SK-N-SH (cell line): ENCODE data around the gene LZTFL1. TPM values are rescaled to one million over a fixed set of nuclear protein-coding genes. Genes with fewer than 3 reads are reported as not detected.

ENCODE experiments used
- CTCF ChIA-PET: fragments of 300-600, 350-600 bp; formaldehyde crosslinking; extraction: SDS; loops from one replicate; lab custom pipeline; 2021; lab: Yijun Ruan, JAX
- POLR2A ChIA-PET: fragments of 350-600 bp; sonication (Branson Sonifier 250); formaldehyde crosslinking; extraction: SDS; loops from one replicate; lab custom pipeline; 2020; ENCODE audit warnings: antibody characterized with exemption, inconsistent platforms; lab: Yijun Ruan, JAX
- DNase-seq: peaks from one replicate; pipeline ENCODE4 v3.0.0; 2012
- H2AFZ ChIP-seq: fragments of 200-600 bp; sonication (generic); 2 replicates; pipeline ENCODE4 v1.8.1; 2016; ENCODE audit warnings: antibody characterized with exemption, mild to moderate bottlenecking, low read depth
- H3F3A ChIP-seq: fragments of 200-600 bp; sonication (generic); replicated peaks from 2 replicates; pipeline ENCODE3; 2016; ENCODE audit warnings: antibody characterized with exemption, mild to moderate bottlenecking; ENCODE audit not compliant: insufficient read depth
- H3K27ac ChIP-seq, 2 experiments: fragments of 200-500 bp in 1 of 2; fragments of 200-600 bp in 1 of 2; sonication (Bioruptor generic) in 1 of 2; sonication (generic), shearing (Covaris generic) in 1 of 2; 2 replicates each; pipeline versions ENCODE4 v1.5.1 to v1.6.1; 2014 to 2016; ENCODE audit warnings: low read depth in 2 of 2, inconsistent platforms in 1 of 2, low read length in 1 of 2, mild to moderate bottlenecking in 1 of 2, mixed read lengths in 1 of 2
- H3K27me3 ChIP-seq: fragments of 200-600 bp; sonication (generic), shearing (Covaris generic); 2 replicates; pipeline ENCODE4 v1.6.1; 2016; ENCODE audit warnings: mixed run types; ENCODE audit not compliant: insufficient read depth
- H3K36me3 ChIP-seq, 2 experiments: fragments of 200-500 bp in 1 of 2; fragments of 200-600 bp in 1 of 2; sonication (Bioruptor generic) in 1 of 2; sonication (generic) in 1 of 2; replicated peaks in 1 of 2; 2 replicates each; pipeline versions ENCODE3 to v1.5.1; 2014 to 2016; ENCODE audit warnings: low read length in 1 of 2, mild to moderate bottlenecking in 1 of 2; ENCODE audit not compliant: insufficient read depth in 2 of 2, control insufficient read depth in 1 of 2
- H3K4me1 ChIP-seq, 2 experiments: fragments of 200-500 bp in 1 of 2; fragments of 200-600 bp in 1 of 2; sonication (Bioruptor generic) in 1 of 2; sonication (generic), shearing (Covaris generic) in 1 of 2; 2 replicates each; pipeline versions ENCODE4 v1.5.1 to v1.6.1; 2014 to 2016; ENCODE audit warnings: low read depth in 1 of 2, low read length in 1 of 2, mixed run types in 1 of 2; ENCODE audit not compliant: insufficient read depth in 2 of 2, control insufficient read depth in 1 of 2
- H3K4me2 ChIP-seq: fragments of 200-600 bp; sonication (generic), shearing (Covaris generic); 2 replicates; pipeline ENCODE4 v1.6.1; 2017; ENCODE audit warnings: mixed run types
- H3K4me3 ChIP-seq, 2 experiments: fragments of 200-500 bp in 1 of 2; fragments of 200-600 bp in 1 of 2; sonication (Bioruptor generic) in 1 of 2; sonication (generic), shearing (Covaris generic) in 1 of 2; 2 replicates each; pipeline versions ENCODE4 v1.5.1 to v1.8.1; 2014 to 2016; ENCODE audit warnings: low read depth in 2 of 2, inconsistent platforms in 1 of 2, low read length in 1 of 2, mild to moderate bottlenecking in 1 of 2, mixed read lengths in 1 of 2, moderate library complexity in 1 of 2
- H3K79me2 ChIP-seq: fragments of 200-600 bp; sonication (generic); 2 replicates; pipeline ENCODE4 v1.8.1; 2017; ENCODE audit warnings: mild to moderate bottlenecking; ENCODE audit not compliant: insufficient read depth
- H3K9ac ChIP-seq: fragments of 200-600 bp; sonication (generic); 2 replicates; pipeline ENCODE4 v1.6.1; 2017; ENCODE audit warnings: mixed run types
- H3K9me2 ChIP-seq: fragments of 200-600 bp; sonication (generic); 2 replicates; pipeline ENCODE4 v1.6.1; 2017; ENCODE audit warnings: mixed run types
- H3K9me3 ChIP-seq: fragments of 200-600 bp; sonication (generic); 2 replicates; pipeline ENCODE4 v1.6.1; 2017; ENCODE audit warnings: mixed run types, mild to moderate bottlenecking, moderate library complexity
- H4K20me1 ChIP-seq: fragments of 200-600 bp; sonication (generic); 2 replicates; pipeline ENCODE4 v1.6.1; 2017; ENCODE audit warnings: mild to moderate bottlenecking, mixed run types; ENCODE audit not compliant: insufficient read depth
- EZH2phosphoT487 ChIP-seq: fragments of 200-600 bp; sonication (generic); IDR thresholded peaks from 2 replicates; pipeline ENCODE4 v1.6.1; 2017; ENCODE audit warnings: low read depth, mixed run types, mild to moderate bottlenecking, antibody characterized with exemption, moderate library complexity, borderline replicate concordance
- FOSL2 ChIP-seq: IDR thresholded peaks from 2 replicates; pipeline ENCODE4 v1.4.0; 2012; ENCODE audit warnings: low read depth, mild to moderate bottlenecking, moderate library complexity, borderline replicate concordance
- GABPA ChIP-seq: IDR thresholded peaks from 2 replicates; pipeline ENCODE4 v1.4.0; 2012; ENCODE audit warnings: low read depth, mild to moderate bottlenecking
- JUND ChIP-seq: IDR thresholded peaks from 2 replicates; pipeline ENCODE4 v1.4.0; 2012
- MAX ChIP-seq: IDR thresholded peaks from 2 replicates; pipeline ENCODE4 v1.4.0; 2012; ENCODE audit warnings: low read depth
- RAD21 ChIP-seq: IDR thresholded peaks from 2 replicates; pipeline ENCODE4 v1.6.1; 2012; ENCODE audit warnings: mild to moderate bottlenecking, low read length
- REST ChIP-seq: IDR thresholded peaks from 2 replicates; pipeline ENCODE4 v1.6.1; 2012; ENCODE audit warnings: mild to moderate bottlenecking, low read depth, low read length, moderate library complexity
- RFX5 ChIP-seq: IDR thresholded peaks from 2 replicates; pipeline ENCODE4 v1.6.1; 2012; ENCODE audit warnings: mild to moderate bottlenecking, improper control_type of control experiment, low read length
- SMC3 ChIP-seq: IDR thresholded peaks from 2 replicates; pipeline ENCODE4 v1.6.1; 2012; ENCODE audit warnings: low read depth, low read length, improper control_type of control experiment
- TAF1 ChIP-seq: IDR thresholded peaks from 2 replicates; pipeline ENCODE4 v1.6.1; 2012; ENCODE audit warnings: low read depth, mild to moderate bottlenecking, low read length, moderate library complexity, borderline replicate concordance
- TCF12 ChIP-seq: IDR thresholded peaks from 2 replicates; pipeline ENCODE4 v1.4.0; 2012
- TEAD4 ChIP-seq: IDR thresholded peaks from 2 replicates; pipeline ENCODE4 v1.4.0; 2012; ENCODE audit warnings: mild to moderate bottlenecking, borderline replicate concordance; ENCODE audit not compliant: insufficient read depth
- WGBS: methylation state at CpG from one replicate; pipeline ENCODE4 v1.1.6; 2017; ENCODE audit warnings: low lambda C conversion rate; 5-methylcytosine and 5-hydroxymethylcytosine counted together
- polyA plus RNA-seq, 3 experiments: library from polyadenylated mRNA; depleted of rRNA; stranded (reverse); fragments of >200 nt; gene quantifications; 2 replicates each; pipeline ENCODE4 v1.2.3, GENCODE V29; 2012
- TF ChIP-seq, protein P1 (sequence below): IDR thresholded peaks from 2 replicates; pipeline ENCODE4 v1.4.0; 2012; ENCODE audit warnings: low read depth, borderline replicate concordance

Gene LZTFL1
- polyA plus RNA-seq, 1 of the 3 experiments (the other 2 are of a cell fraction) = 11.9 TPM

DNA sequence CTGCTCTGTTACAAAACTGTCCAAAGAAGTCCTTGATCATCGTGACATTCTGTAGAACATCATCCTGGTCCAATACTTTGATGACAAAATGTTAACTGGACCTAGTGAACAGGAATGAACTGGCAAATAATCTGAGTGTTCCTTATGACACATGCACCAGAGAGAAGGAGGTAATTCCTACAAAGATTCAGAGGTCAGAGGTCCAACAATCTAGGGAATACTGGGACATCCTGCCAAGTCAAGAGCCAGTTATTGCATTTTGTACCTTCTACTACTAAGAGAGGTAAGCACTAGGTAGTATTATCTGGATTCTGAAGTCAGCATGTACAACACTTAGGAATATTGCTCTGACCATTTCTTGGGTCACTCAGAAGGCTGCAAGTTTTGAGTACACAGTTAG is 20.8 kb downstream of the LZTFL1 start:
- no peak for DNase-seq
- H4K20me1 ChIP-seq = no peaks in the 10 kb centered on the region
- H3K36me3 ChIP-seq = peaks cover 17 to 48% of the 10 kb centered on the region in 2 experiments
- POLR2A ChIA-PET = no interaction called here
- no peak for TF ChIP-seq TEAD4
- no peak for TF ChIP-seq TCF12
- no peak for TF ChIP-seq MAX
- no peak for TF ChIP-seq REST
- no peak for TF ChIP-seq SMC3
- TF ChIP-seq TAF1 = no peak
- TF ChIP-seq RFX5 = no peak
- no peak for TF ChIP-seq JUND
- TF ChIP-seq RAD21 = no peak
- TF ChIP-seq GABPA = no peak
- TF ChIP-seq, protein P1, sequence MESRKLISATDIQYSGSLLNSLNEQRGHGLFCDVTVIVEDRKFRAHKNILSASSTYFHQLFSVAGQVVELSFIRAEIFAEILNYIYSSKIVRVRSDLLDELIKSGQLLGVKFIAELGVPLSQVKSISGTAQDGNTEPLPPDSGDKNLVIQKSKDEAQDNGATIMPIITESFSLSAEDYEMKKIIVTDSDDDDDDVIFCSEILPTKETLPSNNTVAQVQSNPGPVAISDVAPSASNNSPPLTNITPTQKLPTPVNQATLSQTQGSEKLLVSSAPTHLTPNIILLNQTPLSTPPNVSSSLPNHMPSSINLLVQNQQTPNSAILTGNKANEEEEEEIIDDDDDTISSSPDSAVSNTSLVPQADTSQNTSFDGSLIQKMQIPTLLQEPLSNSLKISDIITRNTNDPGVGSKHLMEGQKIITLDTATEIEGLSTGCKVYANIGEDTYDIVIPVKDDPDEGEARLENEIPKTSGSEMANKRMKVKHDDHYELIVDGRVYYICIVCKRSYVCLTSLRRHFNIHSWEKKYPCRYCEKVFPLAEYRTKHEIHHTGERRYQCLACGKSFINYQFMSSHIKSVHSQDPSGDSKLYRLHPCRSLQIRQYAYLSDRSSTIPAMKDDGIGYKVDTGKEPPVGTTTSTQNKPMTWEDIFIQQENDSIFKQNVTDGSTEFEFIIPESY = no peak
- TF ChIP-seq EZH2phosphoT487 = no peak
- no peak for TF ChIP-seq FOSL2
- TF ChIP-seq, all 33 proteins: peak for 0
- Histone ChIP-seq H3K9ac (no peak overlapping the region), H3K9me2 (no peaks in the 10 kb centered on the region; the same call in 1 of the 2 replicates), H3K79me2 (no peaks in the 10 kb centered on the region), H3K27ac (no peak overlapping the region), H3F3A (peaks cover 9% of the 10 kb centered on the region), H3K4me3 (no peak overlapping the region), H3K4me2 (no peak overlapping the region), H3K9me3 (no peaks in the 10 kb centered on the region), H3K4me1 (peaks cover 0 to 2% of the 10 kb centered on the region in 2 experiments; a peak in 2 of 4 replicates), H3K27me3 (no peaks in the 10 kb centered on the region), H2AFZ (no peak overlapping the region)
- CTCF ChIA-PET = no interaction called here
- WGBS = 82% methylated on average over 1 of the region's 1 CpG
